Activated T-helper 1 cell treated with Interleukin-2 at 50 U/mL for 16 hours (primary cell): Measurements from ENCODE around the gene NOS1.
"Not testable (repeated sequence)": the region's sequence is repeated elsewhere in the genome, so short reads cannot be mapped to it uniquely, and the experiment has no call there.

Source experiments
- DNase-seq: peaks from one replicate; pipeline ENCODE4 v3.0.0-alpha.2; 2020; ENCODE audit warnings: low read depth

Gene NOS1

DNA sequence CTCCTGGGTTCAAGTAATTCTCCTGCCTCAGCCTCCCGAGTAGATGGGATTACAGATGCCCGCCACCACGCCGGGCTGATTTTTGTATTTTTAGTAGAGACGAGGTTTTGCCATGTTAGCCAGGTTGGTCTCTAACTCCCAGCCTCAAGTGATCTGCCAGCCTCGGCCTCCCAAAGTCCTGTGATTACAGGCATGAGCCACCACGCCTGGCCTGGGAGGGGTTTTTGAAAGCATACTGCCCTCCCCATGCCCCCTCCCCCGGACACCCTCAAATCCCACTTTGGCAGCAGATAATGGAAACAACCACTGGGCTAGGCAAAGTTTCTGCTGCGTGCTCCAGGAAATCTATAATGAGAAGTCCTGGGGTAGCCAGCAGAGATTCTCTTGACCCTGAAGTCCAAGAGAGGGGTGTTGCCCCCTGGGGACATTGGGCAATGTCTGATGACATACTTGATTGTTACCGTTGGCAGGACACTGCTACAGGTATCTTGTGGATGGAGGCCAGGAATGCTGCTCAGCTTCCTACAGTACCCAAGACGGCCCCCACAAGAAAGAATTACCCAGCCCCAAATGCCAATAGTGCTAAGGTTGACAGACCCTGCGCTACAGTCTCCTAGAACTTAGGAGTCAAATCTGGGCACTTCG is 152.5 kb downstream of the NOS1 start:
- DNase-seq: no peak

DNA sequence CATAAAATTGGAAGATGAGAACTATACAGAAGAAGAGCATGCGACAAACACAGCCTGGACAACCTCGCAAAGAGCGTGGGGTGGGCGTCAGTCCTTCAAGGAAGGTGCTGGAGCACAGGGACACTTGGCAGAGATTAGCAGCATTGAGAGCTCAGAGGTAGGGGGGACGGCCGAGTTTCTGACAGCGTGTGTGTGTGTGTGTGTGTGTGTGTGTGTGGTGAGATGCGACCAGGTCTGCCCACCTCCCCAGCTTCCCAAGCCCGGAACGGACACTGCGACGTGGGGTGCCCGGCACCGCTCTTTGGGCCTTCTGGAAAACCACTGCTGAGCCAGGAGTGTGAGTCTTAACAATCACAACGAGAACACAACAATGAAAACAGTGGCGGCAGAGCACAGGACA is 153.2 kb downstream of the NOS1 start:
- DNase-seq: no peak

DNA sequence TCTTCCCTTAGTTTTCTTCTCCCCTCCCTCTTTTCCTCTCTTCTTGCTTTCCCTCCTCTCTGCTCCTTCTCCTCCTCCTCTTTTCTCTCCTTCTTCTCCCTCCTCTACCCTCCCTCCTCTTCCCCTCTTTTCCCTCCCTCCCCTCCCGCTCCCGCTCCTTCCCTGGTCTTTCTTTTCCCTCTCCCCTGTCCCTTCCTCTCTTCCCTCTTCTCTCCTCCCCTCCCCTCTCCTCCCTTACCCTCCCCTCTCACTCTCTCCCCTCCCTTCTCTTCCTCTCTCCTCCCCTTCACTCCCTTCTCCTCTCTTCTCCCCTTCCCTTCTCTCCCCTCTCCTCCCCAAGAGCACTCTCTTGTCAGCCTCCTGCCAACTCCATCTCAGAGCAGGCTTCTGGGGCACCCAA is 153.8 kb downstream of the NOS1 start:
- DNase-seq: no peak

DNA sequence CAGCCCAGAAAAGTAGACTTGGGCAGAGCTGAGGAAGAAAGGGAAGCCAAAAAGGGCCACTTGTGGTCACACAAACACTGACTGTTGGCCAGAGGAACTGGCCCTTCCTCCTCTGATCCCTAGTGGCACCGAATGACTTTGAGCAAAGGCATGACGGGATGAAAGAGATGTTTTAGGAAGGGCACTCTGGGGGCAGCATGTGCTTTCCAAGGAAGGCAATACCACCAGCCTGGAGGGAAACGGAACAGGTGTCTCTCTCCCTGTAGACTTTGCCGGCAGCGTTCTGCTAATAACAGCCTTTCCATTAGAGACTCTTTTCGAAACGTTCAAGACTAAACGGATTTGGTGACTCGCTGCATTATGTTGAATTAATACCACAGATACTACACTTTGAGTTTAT is 158.9 kb downstream of the NOS1 start:
- DNase-seq: no peak

DNA sequence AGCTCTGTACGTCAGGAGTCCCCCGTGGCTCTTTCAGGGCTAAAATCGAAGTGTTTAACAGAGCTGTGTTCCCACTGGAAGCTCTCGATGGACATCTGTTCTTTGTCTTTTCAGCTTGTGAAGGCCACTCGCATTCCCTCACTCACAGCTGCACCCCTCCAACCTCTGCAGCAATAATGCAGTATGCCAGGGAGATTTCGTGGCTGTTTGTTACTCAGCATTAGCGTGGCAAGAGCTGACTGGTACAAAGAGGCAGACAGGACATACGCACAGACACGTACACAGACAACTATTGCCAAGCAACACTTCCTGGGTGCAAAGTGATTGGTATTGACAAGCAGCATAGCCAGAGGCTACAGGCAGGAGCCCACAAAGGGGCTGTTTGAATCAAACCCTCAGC is 159.4 kb downstream of the NOS1 start:
- DNase-seq: no peak

DNA sequence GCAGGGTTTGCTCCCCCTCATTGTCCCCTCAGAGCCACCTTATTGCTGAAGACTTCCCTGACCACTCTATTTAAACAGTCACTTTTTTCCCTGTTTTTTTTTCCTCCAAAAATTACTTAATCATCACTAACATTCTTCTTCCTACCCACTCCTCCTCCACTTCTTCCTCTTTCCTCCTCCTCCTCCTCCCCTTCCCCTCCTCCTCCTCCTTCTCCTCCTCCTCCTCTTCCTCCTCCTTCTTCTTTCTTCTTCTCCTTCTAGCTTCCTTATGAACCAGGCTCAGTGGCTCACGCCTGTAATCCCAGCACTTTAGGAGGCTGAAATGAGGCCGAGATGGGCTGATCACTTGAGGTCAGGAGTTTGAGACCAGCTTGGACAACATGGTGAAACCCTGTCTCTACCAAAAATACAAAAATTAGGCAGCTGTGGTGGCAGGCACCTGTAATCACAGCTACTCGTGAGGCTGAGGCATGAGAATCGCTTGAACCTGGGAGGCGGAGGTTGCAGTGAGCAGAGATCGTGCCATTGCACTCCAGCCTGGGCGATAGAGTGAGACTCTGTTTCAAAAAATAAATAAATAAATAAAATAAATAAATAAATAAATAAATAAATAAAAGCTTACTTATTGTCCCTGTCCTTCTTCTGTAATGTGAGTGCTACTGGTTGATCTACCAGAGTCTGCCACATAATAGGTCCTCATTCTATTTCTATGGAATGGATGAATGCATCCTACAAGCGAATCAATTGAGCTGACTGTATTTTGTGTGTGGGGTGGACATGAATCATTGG is 161.3 kb downstream of the NOS1 start:
- not testable (repeated sequence) for DNase-seq

DNA sequence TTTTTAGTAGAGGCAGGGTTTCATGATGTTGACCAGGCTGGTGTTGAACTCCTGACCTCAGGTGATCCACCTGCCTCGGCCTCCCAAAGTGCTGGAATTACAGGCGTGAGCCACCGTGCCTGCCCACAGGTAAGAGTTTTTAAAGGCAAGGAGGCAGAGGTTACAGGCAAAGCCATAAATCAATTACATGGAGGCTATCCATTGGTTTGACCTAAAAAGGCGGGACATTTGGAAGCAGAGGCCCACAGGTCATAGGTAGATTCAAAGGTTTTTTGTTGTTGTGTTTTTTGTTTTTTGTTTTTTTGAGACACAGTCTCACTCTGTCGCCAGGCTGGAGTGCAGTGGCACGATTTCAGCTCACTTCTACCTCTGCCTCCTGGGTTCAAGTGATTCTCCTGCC is 165.1 kb downstream of the NOS1 start:
- DNase-seq: not testable (repeated sequence)

DNA sequence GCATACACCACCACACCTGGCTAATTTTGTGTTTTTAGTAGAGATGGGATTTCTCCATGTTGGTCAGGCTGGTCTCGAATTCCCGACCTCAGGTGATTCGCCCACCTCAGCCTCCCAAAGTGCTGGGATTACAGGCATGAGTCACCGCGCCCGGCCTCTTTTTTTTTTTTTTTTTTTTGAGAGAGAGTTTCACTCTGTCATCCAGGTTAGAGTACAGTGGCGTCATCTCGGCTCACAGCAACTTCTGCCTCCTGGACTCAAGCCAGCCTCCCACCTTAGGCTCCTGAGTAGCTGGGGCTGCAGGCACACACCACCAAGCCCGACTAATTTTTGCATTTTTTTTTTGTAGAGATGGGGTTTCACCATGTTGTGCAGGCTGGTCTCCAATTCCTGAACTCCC is 166.4 kb downstream of the NOS1 start:
- DNase-seq: not testable (repeated sequence)

DNA sequence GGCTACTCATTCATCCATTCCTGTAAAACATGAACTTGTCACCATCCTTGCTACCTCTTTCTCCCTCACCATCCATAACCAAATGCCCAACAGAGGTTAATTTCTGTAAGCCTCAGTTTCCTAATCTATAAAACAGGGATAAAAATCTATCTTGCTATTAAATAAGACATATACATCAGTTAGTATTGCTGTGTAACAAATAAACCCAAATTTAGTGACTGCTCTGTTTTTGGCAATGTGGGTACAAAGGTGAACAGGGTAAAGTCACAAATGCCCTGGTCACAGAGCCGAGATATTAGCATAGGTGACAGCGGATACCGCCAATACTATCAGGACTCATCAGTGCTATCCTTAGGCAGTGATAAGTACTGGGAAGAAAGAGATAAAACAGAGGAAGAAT is 167.5 kb downstream of the NOS1 start:
- no peak for DNase-seq

DNA sequence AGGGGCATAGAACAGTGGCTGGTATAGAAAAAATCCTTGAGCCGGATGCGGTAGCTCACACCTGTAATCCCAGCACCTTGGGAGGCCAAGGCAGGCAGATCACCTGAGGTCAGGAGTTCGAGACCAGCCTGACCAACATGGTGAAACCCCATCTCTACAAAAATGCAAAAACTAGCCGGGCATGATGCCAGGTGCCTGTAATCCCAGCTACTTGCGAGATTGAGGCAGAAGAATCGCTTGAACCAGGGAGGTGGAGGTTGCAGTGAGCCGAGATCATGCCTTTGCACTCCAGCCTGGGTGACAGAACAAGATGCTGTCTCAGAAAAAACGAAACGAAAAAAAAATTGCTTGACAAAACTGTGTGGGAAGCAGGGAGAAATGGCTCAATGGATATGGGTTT is 168.8 kb downstream of the NOS1 start:
- DNase-seq: not testable (repeated sequence)

DNA sequence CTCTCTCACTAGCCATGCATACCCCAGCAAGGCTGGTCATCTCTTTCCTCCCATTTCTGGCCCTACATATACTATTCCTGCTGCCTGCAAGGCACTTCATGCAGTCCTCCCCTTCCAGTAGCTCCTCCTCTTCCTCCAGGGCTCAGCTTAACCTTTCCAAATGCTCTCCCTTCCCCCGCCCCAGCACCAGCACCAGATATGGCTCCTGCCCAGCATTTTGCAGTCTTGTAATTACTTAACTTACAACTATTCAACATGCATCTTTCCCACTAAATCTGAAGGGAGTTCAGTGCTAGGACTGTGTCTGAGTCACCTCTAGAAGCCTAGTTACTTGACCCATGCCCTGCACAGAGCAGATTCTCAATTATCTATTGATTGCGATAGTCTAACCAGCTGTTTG is 169.4 kb downstream of the NOS1 start:
- no peak for DNase-seq

DNA sequence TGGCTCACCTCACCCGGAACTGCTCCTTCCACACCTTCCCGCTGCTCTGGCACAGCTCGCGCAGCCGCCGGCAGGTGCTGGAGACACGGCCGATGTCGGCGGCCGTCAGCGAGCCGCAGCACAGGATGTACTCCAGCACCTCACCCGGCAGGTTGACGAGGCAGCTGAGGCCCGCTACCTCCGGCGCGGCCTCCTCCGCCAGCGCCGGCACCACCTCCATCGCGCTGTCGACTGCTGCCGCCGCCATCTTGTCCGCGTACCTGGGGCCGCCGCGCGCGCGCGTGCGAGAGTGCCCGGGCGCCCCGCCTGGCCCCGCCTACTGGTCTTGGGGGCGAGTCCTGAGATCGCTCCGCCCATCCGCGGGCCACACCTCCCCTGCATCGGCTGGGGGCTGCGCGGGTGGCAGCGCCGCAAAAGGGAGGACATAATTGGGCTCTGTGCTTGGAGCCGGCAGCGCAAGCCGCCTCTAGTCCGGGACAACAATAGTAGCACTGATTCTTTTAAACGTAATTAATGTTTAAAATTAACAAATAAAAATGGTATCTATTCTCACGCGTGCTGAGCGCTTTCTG is 171.1 kb downstream of the NOS1 start, which contains the start of gene FBXO21:
FBXO21 (minus strand) TSS at position 261 of the 572 bp plus-strand sequence; CDS start at position 247, 14 bp downstream.
- peak; percentile 92 for DNase-seq

DNA sequence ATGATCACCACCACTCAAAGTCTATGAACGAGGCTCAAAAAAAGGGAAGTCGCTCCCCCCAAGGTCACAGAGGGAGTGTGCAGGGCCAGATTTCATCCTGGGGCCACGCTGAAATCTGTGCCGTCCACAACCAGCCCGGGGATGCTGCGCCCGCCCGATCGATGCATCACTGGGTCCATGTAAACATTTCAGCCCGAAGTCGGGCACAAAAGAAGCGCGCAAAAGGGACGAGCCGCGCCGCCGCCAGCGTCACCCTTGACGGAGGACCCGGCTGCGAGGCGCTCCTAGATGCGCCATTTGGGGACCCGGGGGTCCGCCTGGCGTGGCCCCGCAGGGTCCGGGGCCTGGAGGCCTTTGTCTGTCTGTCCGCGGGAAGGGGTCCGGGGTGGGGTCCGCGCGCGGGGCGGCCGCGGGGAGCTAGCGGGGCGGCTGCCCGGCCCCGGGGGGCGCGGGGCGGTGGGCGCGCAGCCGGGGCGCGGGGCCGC is 171.7 kb downstream of the NOS1 start:
- peak; percentile 19 for DNase-seq

DNA sequence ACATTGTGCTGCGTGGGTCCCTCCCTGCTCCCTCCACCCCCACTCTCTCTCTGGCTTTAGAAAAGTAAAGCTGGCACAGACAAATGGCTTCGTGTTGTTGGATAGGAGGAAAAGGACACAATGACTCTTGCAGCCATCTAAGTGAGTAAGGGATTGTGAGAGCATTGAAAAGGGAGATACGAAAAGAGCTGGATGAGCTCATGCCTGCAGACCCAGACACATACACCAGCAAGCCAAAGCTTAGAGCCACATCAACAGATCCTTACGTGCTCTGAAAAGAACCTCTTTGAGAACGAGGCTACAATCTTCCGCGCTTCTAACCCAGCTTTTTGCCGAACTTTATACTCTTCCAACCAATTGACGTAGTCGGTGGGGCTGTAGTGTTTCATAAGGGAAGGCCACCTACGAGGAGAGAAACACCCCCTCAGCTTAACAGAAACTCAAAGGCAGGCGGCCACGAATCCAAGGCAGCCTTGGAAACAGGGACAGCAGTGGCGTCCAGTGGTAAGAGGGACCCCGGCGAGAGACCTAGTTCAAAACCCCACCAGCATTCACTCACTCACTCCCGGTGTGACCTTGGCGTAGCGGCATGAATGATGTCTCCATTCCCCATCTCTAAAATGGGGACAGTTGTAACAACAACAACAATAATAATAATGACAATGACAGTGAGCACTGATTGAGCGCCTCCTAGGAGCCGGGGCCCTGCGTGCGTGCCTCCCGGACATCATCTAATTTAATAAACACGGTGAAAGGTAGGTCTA is 172.3 kb downstream of the NOS1 start:
- DNase-seq: no peak

DNA sequence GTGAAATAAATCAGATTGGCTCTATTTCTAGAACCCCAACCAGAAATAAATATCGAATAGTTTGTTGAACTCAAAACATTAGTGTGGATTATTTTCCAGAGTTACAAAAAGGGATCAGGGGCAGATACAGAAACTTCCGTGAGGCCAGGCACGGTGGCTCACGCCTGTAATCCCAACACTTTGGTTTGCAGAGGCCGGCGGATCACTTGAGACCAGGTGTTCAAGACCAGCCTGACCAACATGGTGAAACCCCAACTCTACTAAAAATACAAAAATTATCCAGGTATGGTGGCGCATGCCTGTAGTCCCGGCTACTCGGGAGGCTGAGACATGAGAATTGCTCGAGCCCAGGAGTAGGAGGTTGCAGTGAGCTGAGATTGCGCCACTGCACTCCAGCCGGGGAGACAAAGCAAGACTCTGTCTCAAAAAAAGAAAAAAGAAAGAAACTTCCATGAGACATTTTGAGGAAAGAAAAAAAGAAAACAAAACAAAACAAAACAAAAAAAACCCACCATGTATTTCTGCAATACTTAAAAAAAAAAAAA is 173.2 kb downstream of the NOS1 start:
- no peak for DNase-seq

DNA sequence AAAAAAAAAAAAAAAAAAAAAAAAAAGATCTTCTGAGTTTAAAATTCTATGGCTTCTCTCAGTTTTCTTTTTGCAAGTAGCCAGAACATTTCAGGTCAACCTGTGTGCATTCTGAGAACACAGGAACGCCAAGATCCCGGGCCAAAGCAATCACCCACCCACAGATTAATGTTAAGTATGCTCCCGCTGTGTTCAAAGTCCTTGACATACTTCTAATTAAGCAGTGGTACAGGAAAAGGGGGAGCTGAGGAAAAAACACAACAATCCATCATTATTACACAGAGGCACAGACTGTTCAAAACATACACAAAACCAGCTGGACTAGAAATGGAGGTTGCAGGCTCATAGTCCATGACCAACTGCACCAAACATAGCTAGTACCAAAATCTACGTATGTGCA is 174.0 kb downstream of the NOS1 start:
- DNase-seq: no peak

DNA sequence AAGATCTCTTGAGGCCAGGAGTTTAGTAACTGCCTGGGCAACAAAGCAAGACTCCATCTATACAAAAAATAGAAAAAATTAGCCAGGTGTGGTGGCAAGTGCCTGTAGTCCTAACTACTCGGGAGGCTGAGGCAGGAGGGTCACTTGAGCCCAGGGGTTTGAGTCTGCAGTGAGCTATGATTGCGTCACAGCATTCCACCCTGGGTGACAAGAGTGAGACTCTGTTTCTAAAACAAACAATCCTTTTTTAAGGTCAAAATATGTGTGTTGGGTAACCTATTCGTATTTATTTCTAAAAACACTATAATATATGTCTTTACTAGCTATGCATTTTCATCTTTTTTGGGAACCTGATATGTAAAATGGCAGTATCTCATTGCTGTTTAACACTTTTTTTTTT is 178.6 kb downstream of the NOS1 start:
- no peak for DNase-seq

DNA sequence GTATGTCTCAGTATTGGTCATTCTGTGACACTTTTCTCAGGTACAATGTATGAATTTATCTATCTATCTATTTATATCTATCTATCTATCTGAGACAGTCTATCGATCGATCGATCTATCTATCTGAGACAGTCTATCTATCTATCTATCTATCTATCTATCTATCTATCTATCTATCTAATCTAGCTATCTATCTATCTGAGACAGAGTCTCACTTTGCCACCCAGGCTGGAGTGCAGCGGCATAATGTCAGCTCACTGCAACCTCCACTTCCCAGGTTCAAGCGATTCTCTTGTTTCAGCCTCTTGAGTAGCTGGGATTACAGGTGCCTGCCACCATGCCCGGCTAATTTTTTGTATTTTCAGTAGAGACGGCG is 180.0 kb downstream of the NOS1 start:
- not testable (repeated sequence) for DNase-seq

DNA sequence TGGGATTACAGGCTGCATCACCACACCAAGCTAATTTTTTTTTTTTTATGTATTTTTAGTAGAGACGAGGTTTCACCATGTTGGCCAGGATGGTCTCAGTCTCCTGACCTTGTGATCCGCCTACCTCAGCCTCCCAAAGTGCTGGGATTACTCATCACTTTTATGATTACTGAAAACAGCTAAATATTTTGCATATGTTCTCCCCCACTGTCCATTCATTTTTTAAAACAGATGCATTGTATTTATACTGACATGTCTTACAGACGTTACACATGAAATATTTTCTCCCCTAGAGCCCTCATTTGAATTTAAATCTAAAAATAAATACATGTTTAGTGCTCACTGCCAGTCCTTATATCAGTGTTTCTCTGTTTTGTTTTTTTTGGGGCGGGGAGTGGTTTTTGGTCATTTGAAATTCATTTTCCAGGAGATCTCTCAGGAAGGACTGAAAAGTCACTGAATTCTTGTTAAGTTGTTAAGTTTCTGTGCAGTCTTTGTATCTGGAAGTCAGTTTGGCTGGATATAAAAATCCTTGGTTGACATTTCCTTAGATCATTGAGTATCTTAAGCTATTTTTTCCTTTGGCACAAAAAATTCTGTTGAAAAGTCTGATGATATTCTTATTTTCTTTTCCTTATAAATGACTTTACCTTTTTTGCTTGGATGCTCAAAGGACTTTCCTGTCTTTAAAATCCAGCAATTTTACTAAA is 180.5 kb downstream of the NOS1 start:
- no peak for DNase-seq

DNA sequence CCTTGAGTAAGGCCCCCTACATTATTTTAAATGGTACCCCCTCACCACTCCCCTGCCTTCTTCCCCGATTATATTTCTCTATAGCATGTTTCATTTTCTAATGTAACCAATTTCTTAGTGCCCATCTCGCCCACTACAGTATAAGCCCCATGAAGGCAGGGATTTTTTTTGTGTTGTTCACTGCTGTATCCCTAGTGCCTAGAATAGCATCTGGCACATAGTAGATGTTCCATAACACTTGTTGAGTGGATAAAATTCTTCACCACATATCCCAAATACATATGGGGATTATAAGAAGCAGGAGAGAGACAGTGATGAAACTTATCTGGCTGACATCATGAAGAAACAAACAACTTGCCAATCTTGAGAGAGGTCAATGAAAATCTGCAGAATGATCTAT is 182.7 kb downstream of the NOS1 start:
- DNase-seq: no peak

DNA sequence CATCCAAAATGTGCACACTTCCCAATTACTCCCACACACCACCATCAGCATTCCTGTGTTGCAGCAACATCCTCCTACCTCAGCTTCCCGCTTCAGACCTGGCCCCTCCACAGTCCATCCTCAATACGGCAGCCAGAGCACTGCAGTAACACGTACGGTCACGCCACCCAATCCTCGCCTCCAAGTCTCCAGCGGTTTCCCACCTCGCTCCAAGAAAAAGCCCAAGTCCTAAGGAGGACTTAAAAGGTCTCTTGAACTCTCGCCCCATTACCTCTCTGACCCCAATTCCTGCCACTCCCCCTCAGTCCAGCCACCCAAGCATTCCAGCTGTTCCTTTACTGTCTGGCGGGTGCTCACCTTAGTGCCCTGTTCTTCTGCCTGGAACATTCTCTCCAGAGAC is 183.1 kb downstream of the NOS1 start:
- DNase-seq: no peak

DNA sequence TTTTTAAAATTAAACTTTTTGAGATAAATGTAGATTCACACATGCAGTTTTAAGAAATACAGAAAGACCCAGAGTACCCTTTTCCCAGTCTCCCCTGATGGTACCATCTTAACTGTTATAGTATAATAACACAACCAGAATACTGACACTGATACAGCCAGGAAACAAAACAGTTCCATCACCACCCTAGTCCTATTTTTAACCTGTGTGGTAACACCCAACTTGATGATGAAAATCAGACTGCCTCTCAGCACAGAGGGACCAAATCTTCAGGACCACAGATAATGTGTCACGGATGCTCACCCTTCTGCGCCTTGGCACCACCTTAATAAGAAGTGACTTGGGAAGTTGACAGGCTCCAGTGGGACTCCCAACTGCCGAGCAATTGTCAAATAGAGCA is 189.3 kb downstream of the NOS1 start:
- DNase-seq: no peak
